GF-D8 (cell line): ENCODE results near the gene PPFIA2.

Experiments
- DNase-seq: peaks from one replicate; lab custom pipeline; 2025; lab: John Stamatoyannopoulos, UW

Gene PPFIA2

DNA sequence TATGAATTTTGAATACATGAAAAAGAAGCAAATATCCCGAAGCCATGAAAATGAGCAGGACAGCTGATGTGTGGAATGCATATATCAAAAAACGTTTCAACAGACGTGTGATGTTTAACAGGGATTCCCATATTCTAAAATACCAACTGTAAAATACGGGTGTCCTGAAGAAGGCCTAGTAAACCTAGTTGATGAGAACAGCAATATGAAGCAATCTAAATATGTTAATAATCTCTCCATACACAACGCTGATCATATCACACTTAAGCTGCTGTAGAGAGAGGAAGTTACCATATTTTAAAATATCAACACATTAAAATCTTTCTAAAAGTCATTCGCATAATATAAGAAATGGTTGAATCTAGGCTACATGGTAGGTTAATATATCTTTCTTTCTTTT lies 317.5 kb downstream of the PPFIA2 start:
- DNase-seq, result no peak

DNA sequence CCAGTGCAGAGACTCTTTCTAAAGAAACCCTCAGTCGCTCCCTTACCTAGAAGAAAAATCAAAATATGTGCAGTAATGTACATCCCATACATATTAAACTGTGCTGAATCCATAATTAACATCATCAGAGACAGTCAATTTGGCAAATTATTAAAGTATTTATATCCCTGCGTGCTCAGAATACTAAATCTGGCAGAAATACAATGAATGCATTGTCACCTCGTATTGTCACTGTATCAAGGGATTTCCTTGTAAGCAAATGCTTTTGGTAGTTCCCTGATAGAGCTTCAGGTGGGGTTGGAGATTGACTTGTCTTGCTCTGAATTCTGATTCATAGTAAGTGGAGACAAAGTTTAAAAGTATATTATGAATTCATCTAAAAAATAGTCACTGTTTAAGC lies 319.1 kb downstream of the PPFIA2 start:
- DNase-seq, result no peak

GRCh38 chr12:81439344-81439743 lies 319.8 kb downstream of the PPFIA2 start:
- no peak for DNase-seq

GRCh38 chr12:81417056-81417455 lies 342.1 kb downstream of the PPFIA2 start:
- DNase-seq, result no peak

- no peak for DNase-seq
Observed at GRCh38 chr12:81416571-81416970, 342.6 kb downstream of the PPFIA2 start.

DNA sequence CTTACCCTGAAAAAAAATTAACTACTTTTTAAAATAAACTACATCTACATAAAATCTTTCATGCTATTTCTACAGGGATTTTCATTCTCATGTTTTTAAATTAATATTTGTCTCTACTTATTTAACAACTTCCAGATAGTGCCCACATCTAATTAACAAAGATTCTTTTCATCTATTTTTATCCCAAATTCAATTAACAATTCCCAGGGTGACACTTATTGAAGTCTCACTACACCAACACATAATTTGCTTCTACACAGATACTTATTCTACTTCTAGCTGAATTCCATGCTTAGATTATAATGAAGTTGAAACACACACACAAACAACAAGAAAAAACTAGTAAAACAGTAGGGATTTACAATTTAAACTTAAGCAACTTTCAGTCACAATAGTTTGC lies 344.7 kb downstream of the PPFIA2 start:
- no peak for DNase-seq

DNA sequence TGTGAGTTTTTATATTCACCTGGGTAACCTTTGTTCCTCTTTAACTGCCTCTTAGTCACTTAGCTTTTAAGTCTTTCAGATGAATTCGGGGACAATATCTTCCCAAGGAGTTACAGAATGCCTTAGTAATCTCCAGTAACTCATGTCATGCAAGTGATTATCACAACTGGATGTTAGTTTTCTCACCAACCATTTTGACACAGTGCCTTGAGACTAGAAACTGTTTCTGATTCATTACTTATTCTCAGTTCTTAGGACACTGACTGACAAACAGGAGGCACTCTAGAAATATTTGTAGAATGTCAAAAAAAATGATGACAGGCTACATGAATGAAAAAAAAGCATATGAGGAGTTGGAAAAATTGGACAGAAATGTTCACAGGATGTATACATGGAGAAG lies 346.2 kb downstream of the PPFIA2 start:
- DNase-seq, result no peak

DNA sequence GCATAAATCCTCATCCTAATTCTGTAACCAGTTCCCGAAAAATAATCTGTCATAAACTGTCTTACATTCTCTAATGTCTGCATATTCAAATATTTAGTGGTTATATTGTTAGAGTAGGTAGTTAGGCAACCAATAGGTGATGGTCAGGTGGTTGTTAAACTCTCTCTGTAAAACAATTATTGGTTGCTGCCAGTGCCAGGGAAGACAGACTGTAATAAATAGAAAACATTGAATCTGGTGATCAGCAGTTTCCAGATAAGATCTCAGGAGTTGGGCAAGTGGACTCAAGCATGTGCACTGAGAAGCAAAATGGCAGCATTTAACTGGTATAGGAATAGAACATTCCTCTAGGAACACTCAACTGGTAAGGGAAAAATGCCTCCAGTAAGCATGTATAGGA lies 355.8 kb downstream of the PPFIA2 start:
- DNase-seq, result no peak

DNA sequence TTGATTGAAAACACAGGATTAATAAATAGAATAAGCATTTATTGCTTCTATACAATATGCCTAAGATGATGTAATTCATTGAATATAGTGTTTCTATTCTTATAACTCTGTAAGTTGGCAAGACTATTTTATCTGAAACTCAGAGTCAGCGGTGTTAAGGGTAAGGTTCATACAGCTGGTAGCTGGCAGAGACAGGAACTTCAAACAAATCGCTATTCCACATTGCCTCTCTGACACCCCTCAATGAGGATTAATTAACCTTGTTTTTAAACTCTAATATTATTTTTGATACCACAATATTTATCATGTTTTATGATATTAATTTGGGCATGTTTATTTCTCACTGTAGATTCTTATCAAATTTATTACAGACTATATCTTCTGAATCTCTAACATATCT lies 357.9 kb downstream of the PPFIA2 start:
- DNase-seq, result no peak

- DNase-seq, result no peak
Observed at GRCh38 chr12:81400024-81400423, 359.1 kb downstream of the PPFIA2 start.

DNA sequence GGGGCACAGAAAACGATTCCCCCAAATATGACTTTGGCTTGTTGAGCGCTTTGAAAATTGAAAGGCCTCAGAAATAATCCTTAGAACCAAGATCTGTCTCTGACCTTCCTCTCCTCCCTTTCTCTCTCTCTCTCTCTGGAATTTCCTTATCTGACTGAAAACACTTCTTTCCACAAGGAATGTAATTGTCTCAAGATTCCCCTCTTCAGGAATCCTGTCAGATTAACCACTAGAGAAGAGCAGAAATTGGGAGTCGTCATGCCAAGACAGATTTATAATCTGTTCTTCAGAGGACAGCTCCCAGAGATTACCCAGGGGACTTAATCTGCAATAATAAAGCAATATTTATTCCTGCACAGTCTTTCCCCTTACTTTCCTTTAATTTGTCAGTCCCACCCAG lies 363.7 kb downstream of the PPFIA2 start:
- DNase-seq, result no peak

GRCh38 chr12:81389550-81390099 lies 369.5 kb downstream of the PPFIA2 start:
- DNase-seq, result no peak

DNA sequence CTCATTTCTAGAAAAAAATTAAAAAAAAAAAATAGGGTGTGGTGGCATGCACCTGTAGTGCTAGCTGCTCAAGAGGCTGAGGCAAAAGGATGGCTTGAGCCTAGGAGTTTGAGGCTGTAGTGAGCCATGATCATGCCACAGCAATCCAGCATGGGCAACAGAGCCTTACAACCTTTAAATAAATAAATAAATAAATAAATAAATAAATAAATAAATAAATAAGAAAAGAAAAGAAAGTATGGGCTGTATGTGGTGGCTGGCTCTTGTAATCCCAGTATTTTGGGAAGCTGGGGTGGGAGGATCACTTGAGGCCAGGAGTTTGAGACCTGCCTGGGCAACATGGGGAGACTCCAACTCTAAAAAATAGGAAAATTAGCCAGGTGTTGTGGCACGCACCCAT lies 373.0 kb downstream of the PPFIA2 start:
- DNase-seq, result no peak

GRCh38 chr12:81381951-81382350 lies 377.2 kb downstream of the PPFIA2 start:
- DNase-seq, result no peak

GRCh38 chr12:81378601-81379285 lies 380.4 kb downstream of the PPFIA2 start:
- DNase-seq, result no peak

- no peak for DNase-seq
Observed at GRCh38 chr12:81377771-81378170, 381.4 kb downstream of the PPFIA2 start.

DNA sequence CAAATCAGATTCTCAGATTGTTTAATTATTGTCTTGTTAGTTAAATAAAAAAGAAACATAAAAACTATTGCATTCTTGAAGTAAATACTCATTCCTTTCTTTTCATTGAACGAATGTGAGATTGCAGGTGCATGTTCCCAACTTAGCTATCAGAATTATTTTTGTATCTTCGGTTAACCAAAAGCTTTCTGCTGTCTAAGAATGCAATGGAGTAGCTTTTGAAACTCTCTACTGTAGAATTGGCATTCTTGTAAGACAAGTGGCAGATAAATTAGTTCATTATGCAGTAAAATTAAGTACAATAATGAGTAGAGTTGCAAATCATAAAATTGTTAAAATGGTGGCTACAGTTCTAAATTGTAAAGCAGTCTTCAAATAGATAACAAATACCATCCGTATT lies 383.2 kb downstream of the PPFIA2 start:
- DNase-seq, result no peak

DNA sequence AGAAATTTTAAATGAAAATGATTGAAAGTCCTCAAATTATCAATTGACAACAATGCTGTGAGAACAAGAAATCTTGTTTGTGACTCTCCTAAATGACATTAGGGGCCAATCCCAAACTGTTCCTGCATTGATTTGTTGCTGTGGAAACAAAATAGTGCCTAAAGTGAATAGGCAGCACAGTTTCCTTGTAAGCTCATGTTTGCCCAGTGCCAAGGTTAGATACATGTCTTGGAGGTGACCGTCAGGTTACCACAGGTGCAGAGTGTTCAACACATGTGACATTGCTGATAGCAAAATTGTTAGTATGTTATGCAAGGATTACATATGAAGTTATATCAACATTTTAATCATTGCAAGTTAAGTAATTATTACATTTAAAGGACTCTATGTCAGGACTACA lies 388.7 kb downstream of the PPFIA2 start:
- DNase-seq, result no peak

- DNase-seq, result no peak
Observed at GRCh38 chr12:81369175-81369574, 390.0 kb downstream of the PPFIA2 start.

DNA sequence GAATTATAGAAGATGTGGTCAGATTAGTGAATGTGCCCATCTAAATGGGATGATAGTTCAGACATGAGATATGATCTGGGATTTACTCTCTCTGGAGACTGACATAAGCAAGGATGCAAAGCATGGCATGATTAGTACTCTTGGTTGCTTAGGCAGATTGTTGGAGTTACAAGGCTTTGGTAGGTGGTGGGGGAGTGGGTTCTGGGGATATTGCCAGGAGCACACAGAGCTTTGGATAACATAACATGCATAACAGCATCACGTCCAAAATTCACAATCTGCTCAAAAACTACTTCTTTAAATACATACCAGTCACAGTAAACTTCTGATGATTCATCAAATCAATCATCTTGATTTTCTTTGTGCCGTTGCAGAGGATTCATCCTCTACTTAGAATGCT lies 393.9 kb downstream of the PPFIA2 start:
- DNase-seq, result no peak

GRCh38 chr12:81360916-81361315 lies 398.2 kb downstream of the PPFIA2 start:
- DNase-seq, result no peak

- no peak for DNase-seq
Observed at GRCh38 chr12:81359736-81360135, 399.4 kb downstream of the PPFIA2 start.

DNA sequence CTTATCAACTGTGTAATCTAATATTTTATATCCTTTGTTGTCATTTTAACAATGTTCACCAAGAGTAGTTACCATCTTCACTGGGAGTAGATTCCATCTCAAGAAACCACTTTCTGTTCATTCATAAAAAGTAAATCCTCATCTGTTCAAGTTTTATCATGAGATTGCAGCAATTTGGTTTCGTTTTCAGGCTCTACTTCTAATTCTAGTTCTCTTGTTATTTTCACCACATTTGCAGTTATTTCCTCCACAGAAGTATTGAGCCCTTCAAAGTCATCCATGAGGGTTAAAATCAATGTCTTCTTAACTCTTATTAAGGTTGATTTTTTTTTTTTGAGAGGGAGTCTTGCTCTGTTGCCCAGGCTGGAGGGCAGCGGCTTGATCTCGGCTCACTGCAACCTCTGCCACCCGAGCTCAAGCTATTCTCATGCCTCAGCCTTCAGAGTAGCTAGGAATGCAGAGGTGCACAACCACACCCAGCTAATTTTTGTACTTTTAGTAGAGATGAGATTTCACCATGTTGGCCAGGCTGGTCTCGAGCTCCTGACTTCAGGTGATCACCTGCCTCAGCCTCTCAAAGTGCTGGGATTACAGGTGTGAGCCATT lies 404.7 kb downstream of the PPFIA2 start:
- no peak for DNase-seq

DNA sequence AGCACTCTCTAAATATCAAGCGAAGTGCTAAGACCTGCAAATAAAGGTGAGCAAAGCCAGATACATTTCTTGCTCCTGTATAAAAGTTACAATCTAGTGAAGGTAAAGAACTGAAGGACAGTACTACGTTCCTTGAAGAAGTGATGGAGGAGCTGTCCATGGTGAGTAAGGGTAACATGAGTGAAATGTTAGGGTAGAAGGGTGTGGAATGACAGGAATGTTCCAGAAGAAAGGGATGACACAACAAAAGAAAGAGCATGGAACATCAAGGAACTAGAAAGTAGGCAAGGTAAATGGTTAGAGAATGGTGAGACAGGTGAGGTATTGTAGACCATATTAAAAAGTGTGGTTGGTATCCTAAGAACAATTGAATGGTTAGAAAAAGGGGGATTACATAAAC lies 408.8 kb downstream of the PPFIA2 start:
- no peak for DNase-seq
